NT2/D1 (cell line): ENCODE measurements around the gene CFAP73.

Experiments used
- SUZ12 ChIP-seq: IDR thresholded peaks from 2 replicates; pipeline ENCODE4 v1.6.1; 2011; ENCODE audit not compliant: insufficient read length, insufficient read depth; ENCODE audit errors: extremely low read depth
- YY1 ChIP-seq: IDR thresholded peaks from 2 replicates; pipeline ENCODE4 v1.6.1; 2011; ENCODE audit not compliant: insufficient read length, insufficient read depth
- ZNF274 ChIP-seq: IDR thresholded peaks from 2 replicates; pipeline ENCODE4 v1.6.1; 2011; ENCODE audit warnings: mild to moderate bottlenecking, low read depth, low read length

- TF ChIP-seq SUZ12 (no peak), YY1 (no peak), ZNF274 (no peak)
Observed at GRCh38 chr12:113194971-113195391, 45.5 kb downstream of the CFAP73 start.
